Measurements from ENCODE around the gene ANXA11. TPM values are rescaled to one million over a fixed set of nuclear protein-coding genes. Genes with fewer than 3 reads are reported as not detected.

The ANXA11 gene
- total RNA-seq, 4 donors from 2014 or later: 77.5 to 106 (median 90.8) TPM

GRCh38 chr10:80200259-80200658 lies 5.1 kb downstream of the ANXA11 start:
- Histone ChIP-seq H3K4me1 (peaks cover 74 to 85% of the 10 kb centered on the region in 2 donors), H3K4me3 (replicated peaks in 1 of 3) (no peak overlapping the region), H3K27me3 (no peaks in the 10 kb centered on the region), H3K27ac (peak overlapping the region; percentile 41 to 80 (median 50)), H3K9me3 (no peaks in the 10 kb centered on the region), H3K36me3 (no peaks in the 10 kb centered on the region)
- WGBS, 2 donors: 76 to 88% methylated on average over 1 of the region's 1 CpG
- no peak for TF ChIP-seq POLR2A (IDR thresholded peaks at IDR 0.05)
- TF ChIP-seq, protein P1, sequence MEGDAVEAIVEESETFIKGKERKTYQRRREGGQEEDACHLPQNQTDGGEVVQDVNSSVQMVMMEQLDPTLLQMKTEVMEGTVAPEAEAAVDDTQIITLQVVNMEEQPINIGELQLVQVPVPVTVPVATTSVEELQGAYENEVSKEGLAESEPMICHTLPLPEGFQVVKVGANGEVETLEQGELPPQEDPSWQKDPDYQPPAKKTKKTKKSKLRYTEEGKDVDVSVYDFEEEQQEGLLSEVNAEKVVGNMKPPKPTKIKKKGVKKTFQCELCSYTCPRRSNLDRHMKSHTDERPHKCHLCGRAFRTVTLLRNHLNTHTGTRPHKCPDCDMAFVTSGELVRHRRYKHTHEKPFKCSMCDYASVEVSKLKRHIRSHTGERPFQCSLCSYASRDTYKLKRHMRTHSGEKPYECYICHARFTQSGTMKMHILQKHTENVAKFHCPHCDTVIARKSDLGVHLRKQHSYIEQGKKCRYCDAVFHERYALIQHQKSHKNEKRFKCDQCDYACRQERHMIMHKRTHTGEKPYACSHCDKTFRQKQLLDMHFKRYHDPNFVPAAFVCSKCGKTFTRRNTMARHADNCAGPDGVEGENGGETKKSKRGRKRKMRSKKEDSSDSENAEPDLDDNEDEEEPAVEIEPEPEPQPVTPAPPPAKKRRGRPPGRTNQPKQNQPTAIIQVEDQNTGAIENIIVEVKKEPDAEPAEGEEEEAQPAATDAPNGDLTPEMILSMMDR (IDR thresholded peaks at IDR 0.05): no peak
- intact Hi-C loops (cut with DNase I): loop anchor here (10.0 kb wide), 1 partner anchor 45 kb away; no protein-coding TSS in a partner anchor
- no peak for DNase-seq

- no peaks in the 10 kb centered on the region for H3K9me3 ChIP-seq
- 60 to 66% methylated on average over 8 of the region's 8 CpGs for WGBS, 2 donors
- peak overlapping the region; percentile 41 to 80 (median 50) for H3K27ac ChIP-seq
- intact Hi-C loops (cut with DNase I): loop anchor here (10.0 kb wide), 1 partner anchor 45 kb away; no protein-coding TSS in a partner anchor
- TF ChIP-seq, protein P1 (IDR thresholded peaks at IDR 0.05): peak in 1 of 6 experiments; percentile 4
- TF ChIP-seq POLR2A (IDR thresholded peaks at IDR 0.05): no peak
- no peak overlapping the region for H3K4me3 ChIP-seq (replicated peaks in 1 of 3)
- H3K4me1 ChIP-seq: peaks cover 74 to 85% of the 10 kb centered on the region in 2 donors
- H3K36me3 ChIP-seq: no peaks in the 10 kb centered on the region
- H3K27me3 ChIP-seq: no peaks in the 10 kb centered on the region
- DNase-seq: peak in 1 of 2 donors; percentile 14
Observed at GRCh38 chr10:80199828-80200227, 5.5 kb downstream of the ANXA11 start.

- Histone ChIP-seq H3K9me3 (no peaks in the 10 kb centered on the region), H3K4me3 (replicated peaks in 1 of 3) (no peak overlapping the region), H3K36me3 (no peaks in the 10 kb centered on the region), H3K4me1 (peaks cover 68 to 73% of the 10 kb centered on the region in 2 donors), H3K27me3 (no peaks in the 10 kb centered on the region), H3K27ac (peak overlapping the region in 2 of 3 donors; percentile 29 to 80)
- TF ChIP-seq, protein P1 (IDR thresholded peaks at IDR 0.05): no peak
- TF ChIP-seq POLR2A (IDR thresholded peaks at IDR 0.05): no peak
- no peak for DNase-seq
- 65 to 71% methylated on average over 14 of the region's 14 CpGs for WGBS, 2 donors
- intact Hi-C loops (cut with DNase I): no loop called here
Observed at GRCh38 chr10:80197972-80198916, 7.1 kb downstream of the ANXA11 start.

DNA sequence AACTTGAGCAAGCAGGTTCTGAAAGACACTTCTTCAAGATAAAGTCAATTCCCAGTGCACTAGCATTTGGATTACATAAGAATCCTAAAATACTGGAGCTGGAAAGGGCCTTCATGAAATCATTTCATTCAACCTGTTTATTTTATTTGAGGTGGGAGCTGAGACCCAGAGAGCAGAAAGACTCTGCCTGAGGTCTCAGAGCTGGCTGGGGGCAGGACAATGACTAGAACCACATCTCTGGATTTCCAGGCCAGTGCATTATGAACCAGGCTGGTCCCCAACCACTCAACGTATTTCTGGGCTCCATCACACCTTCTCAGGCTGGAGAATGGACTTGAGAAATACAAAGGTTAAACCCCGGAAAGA lies 8.4 kb downstream of the ANXA11 start:
- TF ChIP-seq POLR2A (IDR thresholded peaks at IDR 0.05): no peak
- TF ChIP-seq, protein P1 (IDR thresholded peaks at IDR 0.05): no peak
- WGBS, 2 donors: 65 to 89% methylated on average over 2 of the region's 2 CpGs
- H3K27ac ChIP-seq: peak overlapping the region; percentile 10 to 80 (median 56)
- no peaks in the 10 kb centered on the region for H3K36me3 ChIP-seq
- intact Hi-C loops (cut with DNase I): no loop called here
- H3K4me1 ChIP-seq: peaks cover 59 to 60% of the 10 kb centered on the region in 2 donors
- DNase-seq: no peak
- no peaks in the 10 kb centered on the region for H3K9me3 ChIP-seq
- no peaks in the 10 kb centered on the region for H3K27me3 ChIP-seq
- H3K4me3 ChIP-seq (replicated peaks in 1 of 3): no peak overlapping the region

Data from thyroid gland (tissue), 4 donors.